HG03039 (cell line): ENCODE data around the gene RASA3.
"Not testable (repeated sequence)": the region's sequence is repeated elsewhere in the genome, so short reads cannot be mapped to it uniquely, and the experiment has no call there.

ENCODE experiments used
- ATAC-seq: cut with Tn5 transposase; IDR thresholded peaks from one replicate; pipeline ENCODE4 v1.9.1; 2021; ENCODE audit warnings: mild to moderate bottlenecking, moderate library complexity; ENCODE audit not compliant: unreplicated experiment

Gene RASA3, protein sequence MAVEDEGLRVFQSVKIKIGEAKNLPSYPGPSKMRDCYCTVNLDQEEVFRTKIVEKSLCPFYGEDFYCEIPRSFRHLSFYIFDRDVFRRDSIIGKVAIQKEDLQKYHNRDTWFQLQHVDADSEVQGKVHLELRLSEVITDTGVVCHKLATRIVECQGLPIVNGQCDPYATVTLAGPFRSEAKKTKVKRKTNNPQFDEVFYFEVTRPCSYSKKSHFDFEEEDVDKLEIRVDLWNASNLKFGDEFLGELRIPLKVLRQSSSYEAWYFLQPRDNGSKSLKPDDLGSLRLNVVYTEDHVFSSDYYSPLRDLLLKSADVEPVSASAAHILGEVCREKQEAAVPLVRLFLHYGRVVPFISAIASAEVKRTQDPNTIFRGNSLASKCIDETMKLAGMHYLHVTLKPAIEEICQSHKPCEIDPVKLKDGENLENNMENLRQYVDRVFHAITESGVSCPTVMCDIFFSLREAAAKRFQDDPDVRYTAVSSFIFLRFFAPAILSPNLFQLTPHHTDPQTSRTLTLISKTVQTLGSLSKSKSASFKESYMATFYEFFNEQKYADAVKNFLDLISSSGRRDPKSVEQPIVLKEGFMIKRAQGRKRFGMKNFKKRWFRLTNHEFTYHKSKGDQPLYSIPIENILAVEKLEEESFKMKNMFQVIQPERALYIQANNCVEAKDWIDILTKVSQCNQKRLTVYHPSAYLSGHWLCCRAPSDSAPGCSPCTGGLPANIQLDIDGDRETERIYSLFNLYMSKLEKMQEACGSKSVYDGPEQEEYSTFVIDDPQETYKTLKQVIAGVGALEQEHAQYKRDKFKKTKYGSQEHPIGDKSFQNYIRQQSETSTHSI

DNA sequence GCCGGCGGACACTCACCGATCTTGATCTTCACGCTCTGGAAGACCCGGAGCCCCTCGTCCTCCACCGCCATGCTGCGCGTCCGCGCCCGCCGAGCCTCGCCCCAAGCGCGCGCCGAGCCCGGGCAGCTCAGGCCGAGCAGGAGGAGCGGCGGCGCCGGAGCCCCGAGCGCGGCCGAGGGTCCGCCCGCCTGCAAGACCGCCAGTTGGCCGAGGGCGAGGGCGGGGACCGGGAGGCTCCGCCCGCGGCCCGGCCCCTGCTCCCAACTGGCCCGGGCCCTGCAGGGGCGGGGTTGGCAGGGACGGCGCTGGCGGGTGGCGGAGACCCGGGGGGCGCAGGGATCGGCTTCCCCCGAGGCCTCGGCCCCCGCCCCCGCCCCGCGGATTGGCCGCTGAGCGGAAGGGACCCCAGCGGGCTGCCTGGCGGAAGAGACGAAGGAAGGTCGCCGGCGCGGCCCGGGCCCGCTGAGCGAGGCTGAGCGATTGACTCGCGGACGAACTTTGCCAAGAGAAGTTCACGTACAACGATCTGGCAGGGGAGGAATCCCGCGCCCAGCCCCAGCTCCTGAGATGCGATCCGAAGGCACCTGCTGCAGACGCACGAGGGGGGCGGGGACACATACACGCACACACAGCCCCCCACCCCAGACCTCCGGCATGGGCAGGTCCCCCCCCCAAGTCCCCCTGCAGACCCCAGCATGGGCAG lies at the start of gene RASA3:
RASA3 (minus strand) TSS at position 205 of the 703 bp plus-strand sequence; CDS start at position 71, 134 bp downstream.
- ATAC-seq = peak; percentile 69

DNA sequence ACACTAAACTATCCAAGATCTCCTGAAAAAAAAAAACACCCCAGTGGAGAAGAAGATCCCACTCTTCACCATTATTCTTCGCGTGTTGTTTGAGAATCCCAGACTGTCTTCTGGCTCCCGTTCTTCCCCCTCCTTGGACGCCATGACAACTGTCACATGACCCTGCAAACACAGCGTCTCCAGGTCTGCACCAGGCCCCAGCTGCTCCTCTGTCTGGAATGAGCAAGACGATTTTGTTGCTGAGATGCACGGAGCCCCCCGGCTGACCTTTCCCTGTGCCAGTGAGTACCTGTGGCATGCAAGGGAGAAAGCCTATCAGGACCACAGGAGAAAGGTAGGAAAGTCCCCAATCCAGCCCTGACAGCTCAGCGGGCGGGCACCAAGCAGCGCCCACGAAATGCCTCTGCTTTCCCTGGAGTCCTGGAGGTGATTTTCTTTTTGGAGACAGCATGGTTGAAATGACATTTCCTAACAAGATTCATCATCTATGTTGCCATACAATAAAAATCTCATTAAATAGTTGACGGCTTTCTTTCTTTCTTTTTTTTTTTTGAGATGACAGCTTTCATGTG lies 46.8 kb upstream of the RASA3 start, which contains the start of gene CFAP97D2:
CFAP97D2 (plus strand) TSS at position 171 of the 572 bp plus-strand sequence; CDS start at position 245, 74 bp downstream.
- no peak for ATAC-seq

DNA sequence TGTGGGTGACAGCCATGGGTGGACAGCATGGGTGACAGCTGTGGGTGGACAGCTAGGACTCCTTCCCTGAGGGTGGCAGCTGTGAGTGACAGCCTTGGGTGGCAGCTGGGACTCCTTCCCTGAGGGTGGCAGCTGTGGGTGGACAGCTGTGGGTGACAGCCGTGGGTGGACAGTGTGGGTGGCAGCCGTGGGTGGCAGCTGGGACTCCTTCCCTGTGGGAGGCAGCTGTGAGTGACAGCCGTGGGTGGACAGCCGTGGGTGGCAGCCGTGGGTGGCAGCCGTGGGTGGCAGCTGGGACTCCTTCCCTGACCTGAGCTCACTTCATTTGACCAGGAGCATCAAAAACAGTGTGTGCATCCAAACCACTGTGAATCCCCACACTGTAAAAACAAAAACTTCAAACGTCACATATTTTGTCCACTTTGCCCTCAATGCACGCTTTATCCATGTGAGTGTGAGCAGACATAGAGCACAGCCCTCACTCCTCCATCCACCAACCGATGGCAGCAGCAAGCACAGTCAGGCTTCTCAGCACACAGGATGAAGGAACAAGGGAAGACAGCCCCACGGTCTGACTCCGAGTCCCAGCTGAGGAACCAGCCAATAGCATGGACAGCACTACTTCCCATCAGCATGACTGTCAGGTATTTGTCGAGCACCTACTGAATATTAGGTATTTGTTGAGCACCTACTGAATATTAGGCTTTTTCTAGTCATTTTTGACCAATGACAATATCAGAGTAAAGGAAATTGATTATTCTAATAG lies 45.0 kb upstream of the RASA3 start:
- ATAC-seq = no peak

DNA sequence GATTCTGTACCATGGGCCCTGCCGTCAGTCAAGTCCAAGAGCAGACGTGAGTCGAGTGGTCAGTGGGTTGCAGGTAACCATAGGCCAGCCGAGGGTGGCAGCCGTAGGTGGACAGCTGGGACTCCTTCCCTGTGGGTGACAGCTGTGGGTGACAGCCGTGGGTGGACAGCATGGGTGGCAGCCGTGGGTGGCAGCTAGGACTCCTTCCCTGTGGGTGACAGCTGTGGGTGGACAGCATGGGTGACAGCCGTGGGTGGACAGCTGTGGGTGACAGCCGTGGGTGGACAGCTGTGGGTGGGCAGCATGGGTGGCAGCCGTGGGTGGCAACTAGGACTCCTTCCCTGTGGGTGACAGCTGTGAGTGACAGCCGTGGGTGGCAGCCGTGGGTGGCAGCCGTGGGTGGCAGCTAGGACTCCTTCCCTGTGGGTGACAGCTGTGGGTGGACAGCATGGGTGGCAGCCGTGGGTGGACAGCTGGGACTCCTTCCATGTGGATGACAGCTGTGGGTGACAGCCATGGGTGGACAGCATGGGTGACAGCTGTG lies 44.0 kb upstream of the RASA3 start:
- ATAC-seq = not testable (repeated sequence)

DNA sequence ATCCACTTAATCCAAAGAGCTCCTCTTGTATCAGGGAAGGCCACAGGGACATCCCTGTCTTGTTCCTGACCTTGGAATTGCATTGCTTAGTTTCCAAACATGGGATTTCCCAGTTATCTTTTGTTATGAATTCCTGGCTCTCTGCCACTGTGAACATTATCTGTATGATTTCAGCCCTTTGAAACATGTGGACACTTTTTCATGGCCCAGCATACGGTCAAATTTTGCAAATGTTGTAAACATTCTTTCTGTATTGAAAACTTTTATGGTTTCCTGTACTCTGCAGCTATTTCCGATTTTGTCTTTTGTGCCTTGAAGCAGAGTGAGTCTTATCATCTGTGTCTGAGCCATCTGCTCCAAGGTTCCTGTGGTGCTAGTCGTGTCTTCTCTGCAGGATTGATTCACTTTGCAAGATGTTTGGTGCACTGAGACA lies 42.1 kb upstream of the RASA3 start:
- ATAC-seq = no peak

DNA sequence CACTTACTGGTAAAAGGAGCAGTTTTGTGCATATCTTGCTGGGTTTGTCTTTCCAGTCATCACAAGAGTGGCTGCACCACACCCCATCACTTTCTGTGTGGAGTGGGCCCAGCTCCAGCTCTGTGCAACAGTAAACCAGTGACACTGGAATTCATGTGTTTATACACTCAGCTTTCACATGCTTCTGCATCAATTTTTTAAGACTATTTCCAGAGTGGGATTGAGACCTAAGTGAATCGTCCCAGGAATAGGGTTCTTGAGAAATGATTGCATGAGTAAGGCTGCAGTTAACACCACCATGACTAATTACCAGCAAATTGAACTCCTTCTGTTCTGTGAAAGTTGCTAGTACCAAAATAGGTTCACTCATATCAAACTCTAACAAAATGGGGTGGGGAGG lies 41.3 kb upstream of the RASA3 start:
- ATAC-seq = no peak

DNA sequence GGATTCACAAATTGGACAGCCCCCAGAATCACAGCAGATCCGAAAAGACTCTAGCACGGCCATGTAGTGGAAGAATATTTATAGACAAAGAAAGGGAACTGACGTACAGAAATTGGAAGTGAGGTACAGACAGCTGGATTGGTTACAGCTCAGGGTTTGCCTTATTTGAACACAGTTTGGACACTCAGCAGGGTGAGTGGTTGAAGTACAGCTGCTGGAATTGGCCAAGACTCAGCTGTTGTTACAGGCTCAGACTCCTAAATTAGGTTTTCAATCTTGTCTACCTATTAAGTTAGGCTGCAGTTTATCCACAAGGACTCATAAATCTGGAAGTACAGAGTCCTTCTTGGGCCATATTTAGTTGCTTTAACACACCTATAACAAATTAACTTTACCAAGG lies 40.8 kb upstream of the RASA3 start:
- ATAC-seq = no peak

DNA sequence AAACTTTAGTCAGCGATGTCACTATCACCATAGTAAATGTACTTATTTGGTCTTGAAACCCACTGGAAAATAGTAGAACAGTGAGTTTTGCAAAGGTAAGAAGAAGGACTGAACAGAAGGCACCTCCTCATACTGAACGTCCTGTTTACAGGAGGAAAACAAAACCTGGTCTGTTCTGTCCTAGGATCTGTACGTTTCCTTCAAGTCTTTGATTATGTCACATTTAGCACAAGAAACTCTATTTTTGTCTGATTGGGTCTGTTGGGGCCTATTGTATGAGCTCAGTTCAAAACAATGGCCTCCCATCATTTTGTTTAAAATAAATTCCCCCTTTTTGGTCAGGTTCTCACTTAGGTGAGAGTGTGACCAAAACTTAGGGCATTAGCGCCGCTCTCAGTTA lies 35.5 kb upstream of the RASA3 start:
- ATAC-seq = no peak

DNA sequence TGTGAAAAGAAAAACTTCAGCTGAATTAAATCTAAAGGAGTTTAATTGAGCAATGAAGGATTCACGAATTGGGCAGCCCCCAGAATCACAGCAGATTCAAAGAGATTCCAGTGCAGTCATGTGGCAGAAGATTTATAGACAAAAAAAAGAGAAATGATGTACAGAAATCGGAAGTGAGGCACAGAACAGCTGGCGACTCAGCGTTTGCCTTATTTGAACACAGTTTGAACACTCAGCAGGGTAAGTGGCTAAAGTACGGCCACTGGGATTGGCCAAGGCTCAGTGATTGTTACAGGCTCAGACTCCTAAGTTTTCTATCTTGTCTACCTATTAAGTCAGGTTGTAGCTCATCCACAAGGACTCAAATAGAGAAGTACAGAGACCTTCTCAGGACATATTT lies 35.0 kb upstream of the RASA3 start:
- ATAC-seq = no peak

DNA sequence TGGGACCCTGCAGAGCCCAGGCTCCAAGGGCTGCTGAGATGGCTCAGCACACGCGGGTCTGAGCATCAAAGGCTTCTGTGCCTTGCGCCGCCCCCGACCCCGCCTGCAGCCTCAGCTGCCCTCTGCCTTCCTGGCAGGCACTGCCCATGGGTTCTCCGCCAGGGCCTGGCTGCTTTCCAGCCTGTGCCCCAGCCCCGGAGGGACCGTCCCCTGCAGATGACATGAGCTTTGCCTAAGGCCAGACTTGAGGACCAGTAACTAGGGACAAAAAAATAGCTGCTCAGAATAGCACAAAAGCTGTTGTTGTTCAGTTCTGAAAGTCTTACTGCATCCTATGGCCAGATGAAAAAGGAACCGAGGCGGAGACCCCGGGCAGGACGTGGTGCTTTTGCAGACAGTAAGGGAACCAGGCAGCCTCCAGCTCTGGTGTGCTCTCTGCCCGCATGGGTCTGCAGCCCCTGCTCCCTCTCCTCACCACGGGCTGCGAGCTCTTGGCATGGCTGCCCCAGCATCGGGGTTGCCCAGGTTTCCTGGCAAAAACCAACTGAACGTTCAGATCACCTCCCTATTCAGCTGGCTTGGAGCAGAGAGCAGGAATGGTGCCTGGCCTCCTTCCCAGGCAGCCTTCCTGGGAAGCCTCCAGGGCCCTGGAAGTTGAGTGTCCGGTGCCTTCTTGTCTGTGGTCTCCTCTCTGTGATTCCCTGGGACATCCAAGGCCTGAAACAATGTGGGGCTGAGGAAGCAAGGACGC lies 34.1 kb upstream of the RASA3 start:
- no peak for ATAC-seq

DNA sequence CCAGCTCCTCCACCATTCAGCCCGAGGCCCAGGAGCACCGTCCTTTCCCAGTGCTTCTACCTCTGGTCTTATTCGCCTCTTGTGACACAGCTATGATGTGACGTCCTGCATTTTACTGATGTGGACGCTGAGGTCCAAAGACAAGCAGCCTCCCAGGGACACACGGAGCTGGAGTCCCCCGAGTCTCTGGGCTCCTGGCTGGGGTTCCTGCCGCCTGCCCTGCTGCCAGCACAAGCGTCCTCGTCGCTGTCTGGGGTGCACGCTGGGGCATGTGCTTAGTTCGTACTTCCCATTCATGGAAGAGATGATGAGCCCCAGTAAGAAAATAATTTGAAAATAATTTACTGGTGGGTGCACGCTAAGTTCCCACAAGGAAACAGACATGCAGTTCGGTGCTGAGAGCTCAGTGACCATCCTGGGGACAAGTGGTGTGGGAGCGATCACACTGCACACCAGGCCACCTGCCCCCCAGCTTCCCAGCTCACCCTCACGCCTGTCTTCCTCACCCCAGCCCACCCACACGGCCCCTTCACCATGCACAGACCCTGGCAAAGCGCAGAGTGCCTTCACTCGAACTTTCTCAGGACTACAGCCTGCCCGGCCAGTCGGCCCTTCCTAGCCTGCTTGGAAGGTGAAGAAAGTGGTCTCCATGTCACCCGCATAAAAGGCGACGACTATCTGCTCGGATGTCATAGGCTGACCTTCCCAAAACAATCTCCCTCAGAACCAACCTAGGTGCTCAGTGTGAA lies 32.4 kb upstream of the RASA3 start:
- ATAC-seq = no peak

DNA sequence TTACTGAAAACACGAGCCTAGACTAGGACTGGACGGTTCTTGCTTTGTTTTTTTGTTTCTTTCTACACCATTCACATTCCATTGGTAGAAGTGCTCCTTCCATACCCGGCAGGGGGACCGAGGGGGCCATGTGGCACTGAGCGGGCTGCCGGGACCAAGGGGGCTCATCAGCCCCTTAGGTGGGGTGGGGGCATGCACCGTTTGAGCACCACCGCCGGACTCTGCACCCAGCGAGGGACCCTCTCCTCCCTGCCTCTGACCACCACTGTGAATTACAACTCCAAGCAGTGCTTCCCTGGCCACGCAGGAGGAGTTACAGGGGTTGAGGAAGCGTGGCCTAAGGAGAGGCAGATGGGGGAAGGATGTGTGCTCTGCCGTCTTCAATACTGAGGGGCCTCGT lies 31.6 kb upstream of the RASA3 start:
- ATAC-seq = no peak

DNA sequence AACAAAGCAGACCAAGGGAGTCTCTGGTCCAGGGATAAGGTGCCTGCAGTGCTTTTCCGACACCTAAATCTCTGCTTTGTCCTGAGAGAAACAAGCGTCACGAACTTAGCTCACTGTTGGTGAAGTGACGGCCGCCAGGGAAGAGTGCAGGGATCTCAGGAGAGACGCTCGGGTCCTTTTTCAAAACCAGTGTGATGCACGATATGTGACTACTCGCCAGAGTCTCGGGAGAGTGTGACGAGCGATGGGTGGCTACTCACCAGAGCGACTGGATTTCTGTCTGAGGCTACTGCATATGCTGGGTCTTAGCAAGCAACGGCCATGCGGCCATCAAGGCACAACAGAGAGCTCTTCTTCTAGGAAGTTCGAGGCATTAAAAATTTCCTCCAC lies 30.1 kb upstream of the RASA3 start:
- no peak for ATAC-seq

DNA sequence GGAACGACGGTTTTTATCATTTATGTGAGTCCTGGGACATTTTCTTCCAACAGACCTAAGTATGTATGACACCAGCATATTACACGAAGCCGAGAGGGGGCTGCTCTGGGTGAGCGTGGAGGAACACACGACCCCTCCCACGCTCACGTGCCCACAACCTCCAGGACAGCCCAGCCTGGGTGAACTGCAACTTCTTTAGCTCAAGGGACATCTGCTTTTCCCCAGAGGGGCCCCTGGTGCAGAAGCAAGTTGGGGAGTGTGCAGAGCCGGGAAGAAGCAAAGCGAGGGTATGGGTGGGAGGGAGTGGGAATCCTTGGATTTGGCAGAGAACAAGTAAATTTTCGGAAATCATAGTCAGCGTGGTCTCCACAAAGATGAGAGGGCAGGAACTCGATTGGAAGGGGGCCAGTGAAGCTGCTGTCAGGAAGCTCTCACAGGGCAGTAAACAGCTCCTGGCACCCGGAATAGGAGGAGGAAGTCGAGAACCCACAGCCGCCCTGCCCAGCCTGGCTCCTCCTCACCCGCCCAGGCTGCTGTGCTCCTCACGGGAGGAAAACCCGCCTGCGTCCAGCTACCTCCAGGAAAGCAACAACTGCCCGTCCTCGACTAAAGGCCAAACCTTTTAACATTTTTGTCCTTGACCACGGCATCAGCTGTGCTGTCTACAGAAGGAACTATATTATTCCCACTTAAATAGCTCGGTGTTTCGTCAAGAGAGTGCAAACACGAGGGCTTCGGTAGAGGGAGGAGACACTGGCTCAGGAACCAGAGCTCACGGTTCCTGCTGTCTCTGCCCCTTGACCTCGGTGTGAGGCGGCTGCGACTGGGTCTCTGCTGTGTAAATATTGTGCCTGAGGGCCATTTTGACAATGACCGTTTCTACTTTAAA lies 29.5 kb upstream of the RASA3 start:
- no peak for ATAC-seq

DNA sequence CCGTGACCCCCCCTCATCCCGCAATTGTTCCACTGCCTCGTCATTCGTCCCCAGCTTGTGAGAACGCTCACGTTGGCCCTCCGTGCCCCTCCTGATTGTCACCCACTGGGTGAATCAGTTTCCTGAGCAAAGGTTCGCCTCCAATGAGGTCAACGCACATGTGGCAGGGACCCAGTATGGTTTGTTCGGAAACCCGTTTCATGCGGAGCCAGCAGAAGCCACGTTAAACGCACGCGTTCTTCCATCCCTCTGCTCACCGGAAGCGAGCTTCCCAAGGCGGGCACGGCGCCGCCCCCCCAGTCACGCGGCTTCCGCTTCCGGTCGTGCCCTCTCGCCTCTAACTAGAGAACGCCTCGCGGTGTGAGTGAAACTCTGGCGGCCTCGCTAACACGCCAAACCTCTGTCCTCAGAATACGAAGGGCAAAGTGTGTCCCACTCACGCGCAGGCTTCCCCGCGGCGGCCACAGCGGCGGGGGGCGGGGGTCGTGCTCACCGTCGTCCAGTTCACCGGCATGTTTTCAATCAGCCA lies 28.7 kb upstream of the RASA3 start:
- ATAC-seq = no peak

DNA sequence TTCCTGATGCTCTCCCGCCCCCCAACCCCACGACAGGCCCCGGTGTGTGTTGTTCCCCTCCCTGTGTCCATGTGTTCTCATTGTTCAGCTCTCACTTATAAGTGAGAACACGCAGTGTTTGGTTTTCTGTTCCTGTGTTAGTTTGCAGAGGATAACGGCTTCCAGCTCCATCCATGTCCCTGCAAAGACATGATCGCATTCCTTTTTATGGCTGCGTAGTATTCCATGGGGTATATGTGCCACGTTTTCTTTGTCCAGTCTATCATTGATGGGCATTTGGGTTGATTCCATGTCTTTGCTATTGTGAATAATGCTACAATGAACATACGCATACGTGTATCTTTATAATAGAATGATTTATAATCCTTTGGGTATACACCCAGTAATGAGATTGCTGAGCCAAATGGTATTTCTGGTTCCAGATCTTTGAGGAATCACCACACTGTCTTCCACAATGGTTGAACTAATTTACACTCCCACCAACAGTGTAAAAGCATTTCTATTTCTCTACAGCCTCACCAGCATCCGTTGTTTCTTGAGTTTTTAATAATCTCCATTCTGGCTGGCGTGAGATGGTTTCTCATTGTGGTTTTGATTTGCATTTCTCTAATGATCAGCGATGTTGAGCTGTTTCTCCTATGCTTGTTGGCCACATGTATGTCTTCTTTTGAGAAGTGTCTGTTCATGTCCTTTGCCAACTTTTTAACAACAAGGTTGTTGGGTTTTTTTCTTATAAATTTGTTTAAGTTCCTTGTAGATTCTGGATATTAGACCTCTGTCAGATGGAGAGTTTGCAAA lies 26.6 kb upstream of the RASA3 start:
- ATAC-seq = not testable (repeated sequence)
